Panc1 (cell line): ENCODE measurements around the gene C6. TPM values are rescaled to one million over a fixed set of nuclear protein-coding genes. Genes with fewer than 3 reads are reported as not detected.

ENCODE experiments used
- ATAC-seq: fragments of 200-7000 bp; cut with Tn5 transposase; 2 replicates; pipeline ENCODE4 v1.9.1; 2020; ENCODE audit warnings: mild to moderate bottlenecking, moderate library complexity
- BruUV-seq: library from RNA; stranded (reverse); fragments of 400-500 nt; replicated peaks from 2 replicates; lab custom pipeline; 2021; lab: Mats Ljungman, UMichigan
- CTCF ChIA-PET: fragments of 300-600 bp; sonication (Branson Sonifier 250); formaldehyde crosslinking; loops from one replicate; lab custom pipeline; 2022; ENCODE audit warnings: antibody characterized with exemption; lab: Charles Lee
- POLR2A ChIA-PET: fragments of 300-600 bp; sonication (Branson Sonifier 250); formaldehyde crosslinking; loops from one replicate; lab custom pipeline; 2022; ENCODE audit warnings: antibody characterized with exemption; lab: Charles Lee
- DNase-seq: peaks from one replicate; pipeline ENCODE4 v3.0.0-alpha.2; 2010; ENCODE audit warnings: low read depth, low spot score
- H3K27ac ChIP-seq: 2 replicates; pipeline ENCODE4 v1.5.1; 2011; ENCODE audit warnings: mild to moderate bottlenecking, low read length, inconsistent platforms
- H3K27me3 ChIP-seq: fragments of 200-500 bp; sonication (Bioruptor generic); 2 replicates; pipeline ENCODE4 v1.6.0; 2014; ENCODE audit warnings: low read length, inconsistent platforms; ENCODE audit not compliant: control insufficient read depth, insufficient read depth
- H3K36me3 ChIP-seq: fragments of 200-500 bp; sonication (Bioruptor generic); 2 replicates; pipeline ENCODE4 v1.5.1; 2014; ENCODE audit warnings: inconsistent platforms, mild to moderate bottlenecking, low read length, moderate library complexity; ENCODE audit not compliant: control insufficient read depth, insufficient read depth
- H3K4me1 ChIP-seq: 2 replicates; pipeline ENCODE4 v1.5.1; 2011; ENCODE audit warnings: inconsistent platforms, mild to moderate bottlenecking, low read length, moderate library complexity; ENCODE audit not compliant: control insufficient read depth, insufficient read depth
- H3K4me3 ChIP-seq, 2 experiments: 2 replicates each; pipeline ENCODE4 v1.5.1; 2011 to 2012; ENCODE audit warnings: low read depth in 2 of 2, low read length in 2 of 2, mild to moderate bottlenecking in 2 of 2, inconsistent platforms in 1 of 2, moderate library complexity in 1 of 2
- H3K9me3 ChIP-seq: fragments of 200-500 bp; sonication (Bioruptor generic); 2 replicates; pipeline ENCODE4 v1.5.1; 2014; ENCODE audit warnings: low read depth, mild to moderate bottlenecking, inconsistent platforms, low read length, moderate library complexity; ENCODE audit not compliant: control insufficient read depth, insufficient read depth
- POLR2AphosphoS5 ChIP-seq: IDR thresholded peaks from 2 replicates; pipeline ENCODE4 v1.6.1; 2012; ENCODE audit warnings: mild to moderate bottlenecking, low read depth, low read length, moderate library complexity
- SIN3A ChIP-seq: IDR thresholded peaks from 2 replicates; pipeline ENCODE4 v1.6.1; 2012; ENCODE audit warnings: low read depth, mild to moderate bottlenecking, low read length, moderate library complexity, borderline replicate concordance; ENCODE audit not compliant: insufficient read depth
- TCF7L2 ChIP-seq: IDR thresholded peaks from 2 replicates; pipeline ENCODE4 v1.6.1; 2011; ENCODE audit warnings: mild to moderate bottlenecking, low read depth, low read length, inconsistent platforms
- in situ Hi-C: cut with HindIII; loops from 2 replicates; pipeline ENCODE4 v1.10.0; 2016; ENCODE audit warnings: low sequenced_read_pairs, low pct_unique_long_range_greater_than_20kb
- intact Hi-C: fragments of 100-400 bp; cut with micrococcal nuclease; formaldehyde crosslinking; loops from one replicate; pipeline ENCODE4 v1.10.0; 2022; ENCODE audit not compliant: unreplicated experiment
- total RNA-seq: library from RNA; stranded (reverse); gene quantifications from one replicate; pipeline ENCODE4 v1.2.1, GENCODE V29; 2021; ENCODE audit not compliant: unreplicated experiment
- TF ChIP-seq, protein P1 (sequence below), 2 experiments: IDR thresholded peaks; 2 replicates each; pipeline ENCODE4 v1.6.1; 2011 to 2012; ENCODE audit warnings: low read depth in 2 of 2, control low read depth in 1 of 2, low read length in 1 of 2, mild to moderate bottlenecking in 1 of 2, moderate library complexity in 1 of 2; ENCODE audit not compliant: insufficient read depth in 1 of 2
- TF ChIP-seq, protein P2 (sequence below): fragments of 450-650 bp; IDR thresholded peaks from 2 replicates; pipeline ENCODE4 v1.5.1; 2017; ENCODE audit warnings: mild to moderate bottlenecking

The C6 gene
- total RNA-seq, 1 experiment from 2014 or later: 0.13 TPM

DNA sequence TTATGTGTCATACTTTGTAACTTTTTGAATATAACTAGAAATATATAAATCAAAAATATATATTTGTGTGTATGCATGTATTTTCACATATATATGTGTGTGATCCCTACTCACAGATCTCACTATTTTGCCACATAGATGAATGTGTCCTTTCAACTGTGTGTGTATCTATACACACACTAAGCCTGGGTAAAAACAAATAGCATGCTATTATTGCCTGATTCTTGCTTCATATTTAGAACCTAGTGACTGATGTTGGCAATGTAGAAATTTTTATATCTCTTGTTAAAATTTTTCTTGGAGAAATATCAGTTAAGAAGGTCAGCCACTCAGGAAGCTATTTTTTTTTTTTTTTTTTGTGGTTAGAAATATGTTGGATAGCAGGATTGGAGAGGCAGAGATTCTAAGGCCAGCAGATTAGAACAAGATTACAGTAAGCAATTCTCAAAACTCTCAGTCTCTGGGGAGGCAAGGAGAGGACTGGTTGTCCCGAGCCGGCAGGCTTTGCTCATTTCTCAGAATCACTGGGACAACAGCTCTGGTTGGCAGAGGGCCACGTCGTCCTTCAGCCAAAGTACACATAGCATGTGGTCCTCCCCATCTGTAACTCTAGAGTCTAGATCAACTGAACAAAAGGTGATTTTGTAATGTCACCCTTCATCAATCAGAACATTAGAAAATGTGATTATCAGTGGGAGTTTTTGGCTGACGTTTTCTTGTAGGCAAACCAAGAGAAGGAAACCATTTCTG, 19.7 kb downstream of the C6 start:
- Histone ChIP-seq H3K4me3 (no peak overlapping the region), H3K36me3 (no peaks in the 10 kb centered on the region), H3K9me3 (no peaks in the 10 kb centered on the region), H3K27ac (no peak overlapping the region), H3K4me1 (no peaks in the 10 kb centered on the region), H3K27me3 (no peaks in the 10 kb centered on the region)
- ChIA-PET CTCF (no interaction called here), POLR2A (no interaction called here)
- intact Hi-C loops: no loop called here
- in situ Hi-C loops: no loop called here
- TF ChIP-seq SIN3A: no peak
- TF ChIP-seq TCF7L2: no peak
- TF ChIP-seq, protein P1, sequence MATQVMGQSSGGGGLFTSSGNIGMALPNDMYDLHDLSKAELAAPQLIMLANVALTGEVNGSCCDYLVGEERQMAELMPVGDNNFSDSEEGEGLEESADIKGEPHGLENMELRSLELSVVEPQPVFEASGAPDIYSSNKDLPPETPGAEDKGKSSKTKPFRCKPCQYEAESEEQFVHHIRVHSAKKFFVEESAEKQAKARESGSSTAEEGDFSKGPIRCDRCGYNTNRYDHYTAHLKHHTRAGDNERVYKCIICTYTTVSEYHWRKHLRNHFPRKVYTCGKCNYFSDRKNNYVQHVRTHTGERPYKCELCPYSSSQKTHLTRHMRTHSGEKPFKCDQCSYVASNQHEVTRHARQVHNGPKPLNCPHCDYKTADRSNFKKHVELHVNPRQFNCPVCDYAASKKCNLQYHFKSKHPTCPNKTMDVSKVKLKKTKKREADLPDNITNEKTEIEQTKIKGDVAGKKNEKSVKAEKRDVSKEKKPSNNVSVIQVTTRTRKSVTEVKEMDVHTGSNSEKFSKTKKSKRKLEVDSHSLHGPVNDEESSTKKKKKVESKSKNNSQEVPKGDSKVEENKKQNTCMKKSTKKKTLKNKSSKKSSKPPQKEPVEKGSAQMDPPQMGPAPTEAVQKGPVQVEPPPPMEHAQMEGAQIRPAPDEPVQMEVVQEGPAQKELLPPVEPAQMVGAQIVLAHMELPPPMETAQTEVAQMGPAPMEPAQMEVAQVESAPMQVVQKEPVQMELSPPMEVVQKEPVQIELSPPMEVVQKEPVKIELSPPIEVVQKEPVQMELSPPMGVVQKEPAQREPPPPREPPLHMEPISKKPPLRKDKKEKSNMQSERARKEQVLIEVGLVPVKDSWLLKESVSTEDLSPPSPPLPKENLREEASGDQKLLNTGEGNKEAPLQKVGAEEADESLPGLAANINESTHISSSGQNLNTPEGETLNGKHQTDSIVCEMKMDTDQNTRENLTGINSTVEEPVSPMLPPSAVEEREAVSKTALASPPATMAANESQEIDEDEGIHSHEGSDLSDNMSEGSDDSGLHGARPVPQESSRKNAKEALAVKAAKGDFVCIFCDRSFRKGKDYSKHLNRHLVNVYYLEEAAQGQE (IDR thresholded peaks at IDR 0.05; ENCODE audit: insufficient read depth in 1 of 2, low read depth in 2 of 2, low read length in 1 of 2): no peak
- TF ChIP-seq, protein P2, sequence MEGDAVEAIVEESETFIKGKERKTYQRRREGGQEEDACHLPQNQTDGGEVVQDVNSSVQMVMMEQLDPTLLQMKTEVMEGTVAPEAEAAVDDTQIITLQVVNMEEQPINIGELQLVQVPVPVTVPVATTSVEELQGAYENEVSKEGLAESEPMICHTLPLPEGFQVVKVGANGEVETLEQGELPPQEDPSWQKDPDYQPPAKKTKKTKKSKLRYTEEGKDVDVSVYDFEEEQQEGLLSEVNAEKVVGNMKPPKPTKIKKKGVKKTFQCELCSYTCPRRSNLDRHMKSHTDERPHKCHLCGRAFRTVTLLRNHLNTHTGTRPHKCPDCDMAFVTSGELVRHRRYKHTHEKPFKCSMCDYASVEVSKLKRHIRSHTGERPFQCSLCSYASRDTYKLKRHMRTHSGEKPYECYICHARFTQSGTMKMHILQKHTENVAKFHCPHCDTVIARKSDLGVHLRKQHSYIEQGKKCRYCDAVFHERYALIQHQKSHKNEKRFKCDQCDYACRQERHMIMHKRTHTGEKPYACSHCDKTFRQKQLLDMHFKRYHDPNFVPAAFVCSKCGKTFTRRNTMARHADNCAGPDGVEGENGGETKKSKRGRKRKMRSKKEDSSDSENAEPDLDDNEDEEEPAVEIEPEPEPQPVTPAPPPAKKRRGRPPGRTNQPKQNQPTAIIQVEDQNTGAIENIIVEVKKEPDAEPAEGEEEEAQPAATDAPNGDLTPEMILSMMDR: no peak
- TF ChIP-seq POLR2AphosphoS5: no peak
- ATAC-seq (no peak), DNase-seq (no peak)
- no TSS peak for BruUV-seq

DNA sequence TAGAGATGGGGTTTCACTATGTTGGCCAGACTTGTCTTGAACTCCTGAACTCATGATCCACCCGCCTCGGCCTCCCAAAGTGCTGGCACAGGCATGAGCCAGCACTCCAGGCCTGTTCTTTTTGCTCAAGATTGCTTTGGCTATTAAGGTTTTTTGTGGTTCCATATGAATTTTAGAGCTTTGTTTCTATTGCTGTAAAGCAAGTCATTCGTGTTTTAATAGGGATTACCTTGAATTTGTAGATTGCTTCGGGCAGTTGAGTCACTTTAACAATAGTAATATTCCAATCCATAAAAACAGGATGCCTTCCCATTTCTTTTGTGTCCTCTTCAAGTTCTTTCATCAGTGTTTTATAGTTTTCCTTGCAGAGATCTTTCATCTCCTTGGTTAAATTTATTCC, 22.1 kb downstream of the C6 start:
- no TSS peak for BruUV-seq
- H3K4me3 ChIP-seq: no peak overlapping the region
- H3K9me3 ChIP-seq: no peaks in the 10 kb centered on the region
- ChIA-PET CTCF (no interaction called here), POLR2A (no interaction called here)
- intact Hi-C loops (no loop called here), in situ Hi-C loops (no loop called here)
- ATAC-seq (no peak), DNase-seq (no peak)
- H3K27ac ChIP-seq: no peak overlapping the region
- TF ChIP-seq SIN3A: no peak
- TF ChIP-seq, protein P1 (IDR thresholded peaks at IDR 0.05; ENCODE audit: insufficient read depth in 1 of 2, low read depth in 2 of 2, low read length in 1 of 2): no peak
- no peak for TF ChIP-seq POLR2AphosphoS5
- TF ChIP-seq TCF7L2: no peak
- TF ChIP-seq, protein P2: no peak
- no peaks in the 10 kb centered on the region for H3K4me1 ChIP-seq
- H3K36me3 ChIP-seq: no peaks in the 10 kb centered on the region
- H3K27me3 ChIP-seq: no peaks in the 10 kb centered on the region
